Measurements from ENCODE around the gene LRRC8C.
A peak's percentile ranks its signal among the peaks of the same experiment; 100 is the strongest.

The LRRC8C gene

GRCh38 chr1:89737985-89738510 is 105.1 kb downstream of the LRRC8C start:
- DNase-seq = no peak

- DNase-seq = no peak
These were observed 106.3 kb downstream of the LRRC8C start for GRCh38 chr1:89739013-89739843.

GRCh38 chr1:89739844-89740216 is 106.9 kb downstream of the LRRC8C start:
- DNase-seq = no peak

GRCh38 chr1:89743788-89744187 is 110.9 kb downstream of the LRRC8C start:
- no peak for DNase-seq

- no peak for DNase-seq
These were observed 113.7 kb downstream of the LRRC8C start for GRCh38 chr1:89746424-89747149.

GRCh38 chr1:89753761-89754160 is 120.8 kb downstream of the LRRC8C start:
- DNase-seq = no peak

GRCh38 chr1:89754518-89754917 is 121.6 kb downstream of the LRRC8C start:
- no peak for DNase-seq

- DNase-seq = no peak
These were observed 122.7 kb downstream of the LRRC8C start for GRCh38 chr1:89755591-89755990.

- no peak for DNase-seq
These were observed 124.6 kb downstream of the LRRC8C start for GRCh38 chr1:89757532-89757931.

GRCh38 chr1:89758156-89758555 is 125.2 kb downstream of the LRRC8C start:
- DNase-seq = no peak

- no peak for DNase-seq
These were observed 126.1 kb downstream of the LRRC8C start for GRCh38 chr1:89759036-89759435.

GRCh38 chr1:89760496-89760895 is 127.6 kb downstream of the LRRC8C start:
- no peak for DNase-seq

- DNase-seq = no peak
These were observed 128.4 kb downstream of the LRRC8C start for GRCh38 chr1:89761338-89761737.

- no peak for DNase-seq
These were observed 129.0 kb downstream of the LRRC8C start for GRCh38 chr1:89761901-89762300.

GRCh38 chr1:89762386-89762778 is 129.5 kb downstream of the LRRC8C start:
- DNase-seq = peak; percentile 77

GRCh38 chr1:89762779-89763648 is 130.1 kb downstream of the LRRC8C start:
- DNase-seq = peak; percentile 82

- no peak for DNase-seq
These were observed 130.7 kb downstream of the LRRC8C start for GRCh38 chr1:89763649-89763986.

- DNase-seq = no peak
These were observed 132.9 kb downstream of the LRRC8C start for GRCh38 chr1:89765774-89766173.

- no peak for DNase-seq
These were observed 134.7 kb downstream of the LRRC8C start for GRCh38 chr1:89767618-89768017.
